ENCODE data around the gene PEX14. TPM values are rescaled to one million over a fixed set of nuclear protein-coding genes. Genes with fewer than 3 reads are reported as not detected.

PEX14 gene
- polyA plus RNA-seq, 1 donor from 2014 or later = 13.5 TPM

DNA sequence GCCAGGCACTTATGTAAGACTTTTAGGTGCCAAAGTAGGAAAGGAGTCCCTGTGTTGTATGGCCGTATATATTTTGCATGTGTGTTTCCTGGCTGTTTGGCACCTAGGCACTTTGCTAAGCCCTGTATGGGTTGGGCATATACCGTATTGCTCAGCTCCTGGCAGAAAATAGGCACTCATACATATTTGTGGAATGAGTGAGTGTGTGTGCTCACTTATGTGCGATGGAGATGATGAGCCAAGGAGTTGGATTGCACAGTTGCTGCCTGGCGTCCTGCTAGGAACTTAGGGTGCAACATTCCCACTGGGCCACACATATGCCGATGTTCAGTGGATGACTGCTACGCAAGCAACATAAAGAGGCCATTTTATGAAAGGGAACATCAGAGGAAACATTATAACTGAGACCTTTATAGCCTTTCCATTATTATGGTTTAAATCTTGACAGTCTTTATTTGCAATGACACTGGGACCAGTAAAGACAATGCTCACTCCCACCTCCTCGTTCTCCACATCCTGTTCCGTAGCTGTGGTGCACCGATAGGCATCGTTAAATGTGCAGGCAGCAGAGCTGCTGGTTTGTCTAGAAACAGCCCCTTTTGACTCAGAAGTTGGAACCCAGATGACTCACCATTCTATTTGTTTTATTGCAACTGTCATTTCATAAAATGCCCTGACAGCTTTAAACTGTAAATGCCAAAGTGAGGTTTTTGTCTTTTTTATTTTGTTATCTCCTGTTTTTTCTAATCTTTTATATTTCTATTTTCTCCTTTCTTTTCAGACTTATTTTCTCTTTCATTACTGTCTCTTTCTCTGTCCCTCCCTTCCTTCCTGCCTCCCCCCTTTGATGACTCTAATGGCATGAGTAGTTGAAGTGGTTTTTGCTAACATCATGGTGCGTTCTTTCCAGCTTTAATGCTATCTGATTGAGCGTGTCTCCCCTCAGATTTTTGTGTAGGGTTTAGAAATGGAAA lies 36.1 kb downstream of the PEX14 start:
- Histone ChIP-seq H3K9me3 (ENCODE audit: low read length) (no peaks in the 10 kb centered on the region), H3K9me2 (ENCODE audit: insufficient read depth, low read length) (no peaks in the 10 kb centered on the region), H4K20me1 (ENCODE audit: insufficient read depth) (no peaks in the 10 kb centered on the region), H3K79me2 (replicated peaks; ENCODE audit: insufficient read depth, low read length) (peaks cover 9% of the 10 kb centered on the region), H3K36me3 (ENCODE audit: insufficient read depth, low read length) (no peaks in the 10 kb centered on the region), H2AFZ (ENCODE audit: low read depth, low read length) (no peak overlapping the region), H3K27me3 (ENCODE audit: insufficient read depth, low read depth, low read length) (no peaks in the 10 kb centered on the region), H3K4me2 (ENCODE audit: low read length) (no peak overlapping the region), H3F3A (ENCODE audit: insufficient read depth, low read length, poor library complexity, severe bottlenecking) (peaks cover 5% of the 10 kb centered on the region), H3K4me3 (ENCODE audit: low read length) (no peak overlapping the region), H3K27ac (ENCODE audit: low read length) (no peak overlapping the region), H3K9ac (ENCODE audit: low read length) (no peak overlapping the region)
- TF ChIP-seq POLR2AphosphoS5 (IDR thresholded peaks at IDR 0.05) = no peak

DNA sequence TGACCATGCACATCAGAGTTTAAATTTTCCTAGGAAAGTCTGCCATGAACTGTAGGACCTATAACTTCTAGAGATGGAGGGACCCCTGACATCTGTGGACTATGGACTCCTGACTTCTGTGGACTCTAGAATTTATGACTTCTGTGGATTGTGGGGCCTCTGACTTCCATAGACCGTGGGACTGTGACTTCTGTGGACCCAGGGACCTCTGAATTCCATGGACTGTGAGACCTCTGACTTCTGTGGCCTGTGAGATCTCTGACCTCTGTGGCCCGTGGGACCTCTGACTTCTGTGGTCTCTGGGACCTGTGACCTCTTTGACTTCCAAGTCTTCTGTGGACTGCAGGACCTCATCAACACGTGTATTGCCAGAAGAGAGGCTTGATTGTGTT lies 36.7 kb downstream of the PEX14 start:
- H3K9me2 ChIP-seq (ENCODE audit: insufficient read depth, low read length) = no peaks in the 10 kb centered on the region
- peaks cover 9% of the 10 kb centered on the region for H3K79me2 ChIP-seq (replicated peaks; ENCODE audit: insufficient read depth, low read length)
- no peaks in the 10 kb centered on the region for H4K20me1 ChIP-seq (ENCODE audit: insufficient read depth)
- no peaks in the 10 kb centered on the region for H3K27me3 ChIP-seq (ENCODE audit: insufficient read depth, low read depth, low read length)
- no peak overlapping the region for H2AFZ ChIP-seq (ENCODE audit: low read depth, low read length)
- no peak for TF ChIP-seq EZH2 (IDR thresholded peaks at IDR 0.05; ENCODE audit: borderline replicate concordance, insufficient read depth, low read length, poor library complexity, severe bottlenecking)
- no peak for TF ChIP-seq MXI1 (conservative IDR thresholded peaks at IDR 0.05; ENCODE audit: poor library complexity, severe bottlenecking)
- no peak for TF ChIP-seq SMC3 (conservative IDR thresholded peaks at IDR 0.05; ENCODE audit: poor library complexity)
- TF ChIP-seq TAF1 (IDR thresholded peaks at IDR 0.05; ENCODE audit: low read depth) = no peak
- TF ChIP-seq, protein P1, sequence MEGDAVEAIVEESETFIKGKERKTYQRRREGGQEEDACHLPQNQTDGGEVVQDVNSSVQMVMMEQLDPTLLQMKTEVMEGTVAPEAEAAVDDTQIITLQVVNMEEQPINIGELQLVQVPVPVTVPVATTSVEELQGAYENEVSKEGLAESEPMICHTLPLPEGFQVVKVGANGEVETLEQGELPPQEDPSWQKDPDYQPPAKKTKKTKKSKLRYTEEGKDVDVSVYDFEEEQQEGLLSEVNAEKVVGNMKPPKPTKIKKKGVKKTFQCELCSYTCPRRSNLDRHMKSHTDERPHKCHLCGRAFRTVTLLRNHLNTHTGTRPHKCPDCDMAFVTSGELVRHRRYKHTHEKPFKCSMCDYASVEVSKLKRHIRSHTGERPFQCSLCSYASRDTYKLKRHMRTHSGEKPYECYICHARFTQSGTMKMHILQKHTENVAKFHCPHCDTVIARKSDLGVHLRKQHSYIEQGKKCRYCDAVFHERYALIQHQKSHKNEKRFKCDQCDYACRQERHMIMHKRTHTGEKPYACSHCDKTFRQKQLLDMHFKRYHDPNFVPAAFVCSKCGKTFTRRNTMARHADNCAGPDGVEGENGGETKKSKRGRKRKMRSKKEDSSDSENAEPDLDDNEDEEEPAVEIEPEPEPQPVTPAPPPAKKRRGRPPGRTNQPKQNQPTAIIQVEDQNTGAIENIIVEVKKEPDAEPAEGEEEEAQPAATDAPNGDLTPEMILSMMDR (IDR thresholded peaks at IDR 0.05; ENCODE audit: poor library complexity, severe bottlenecking) = no peak
- TF ChIP-seq, protein P2, sequence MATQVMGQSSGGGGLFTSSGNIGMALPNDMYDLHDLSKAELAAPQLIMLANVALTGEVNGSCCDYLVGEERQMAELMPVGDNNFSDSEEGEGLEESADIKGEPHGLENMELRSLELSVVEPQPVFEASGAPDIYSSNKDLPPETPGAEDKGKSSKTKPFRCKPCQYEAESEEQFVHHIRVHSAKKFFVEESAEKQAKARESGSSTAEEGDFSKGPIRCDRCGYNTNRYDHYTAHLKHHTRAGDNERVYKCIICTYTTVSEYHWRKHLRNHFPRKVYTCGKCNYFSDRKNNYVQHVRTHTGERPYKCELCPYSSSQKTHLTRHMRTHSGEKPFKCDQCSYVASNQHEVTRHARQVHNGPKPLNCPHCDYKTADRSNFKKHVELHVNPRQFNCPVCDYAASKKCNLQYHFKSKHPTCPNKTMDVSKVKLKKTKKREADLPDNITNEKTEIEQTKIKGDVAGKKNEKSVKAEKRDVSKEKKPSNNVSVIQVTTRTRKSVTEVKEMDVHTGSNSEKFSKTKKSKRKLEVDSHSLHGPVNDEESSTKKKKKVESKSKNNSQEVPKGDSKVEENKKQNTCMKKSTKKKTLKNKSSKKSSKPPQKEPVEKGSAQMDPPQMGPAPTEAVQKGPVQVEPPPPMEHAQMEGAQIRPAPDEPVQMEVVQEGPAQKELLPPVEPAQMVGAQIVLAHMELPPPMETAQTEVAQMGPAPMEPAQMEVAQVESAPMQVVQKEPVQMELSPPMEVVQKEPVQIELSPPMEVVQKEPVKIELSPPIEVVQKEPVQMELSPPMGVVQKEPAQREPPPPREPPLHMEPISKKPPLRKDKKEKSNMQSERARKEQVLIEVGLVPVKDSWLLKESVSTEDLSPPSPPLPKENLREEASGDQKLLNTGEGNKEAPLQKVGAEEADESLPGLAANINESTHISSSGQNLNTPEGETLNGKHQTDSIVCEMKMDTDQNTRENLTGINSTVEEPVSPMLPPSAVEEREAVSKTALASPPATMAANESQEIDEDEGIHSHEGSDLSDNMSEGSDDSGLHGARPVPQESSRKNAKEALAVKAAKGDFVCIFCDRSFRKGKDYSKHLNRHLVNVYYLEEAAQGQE (IDR thresholded peaks at IDR 0.05; ENCODE audit: borderline replicate concordance) = no peak
- no peak for TF ChIP-seq EP300 (conservative IDR thresholded peaks at IDR 0.05; ENCODE audit: poor library complexity, severe bottlenecking)
- TF ChIP-seq POLR2AphosphoS5 (IDR thresholded peaks at IDR 0.05) = no peak
- no peak for TF ChIP-seq RAD21 (conservative IDR thresholded peaks at IDR 0.05)
- no peaks in the 10 kb centered on the region for H3K36me3 ChIP-seq (ENCODE audit: insufficient read depth, low read length)
- no peaks in the 10 kb centered on the region for H3K9me3 ChIP-seq (ENCODE audit: low read length)
- H3F3A ChIP-seq (ENCODE audit: insufficient read depth, low read length, poor library complexity, severe bottlenecking) = peaks cover 5% of the 10 kb centered on the region
- no peak overlapping the region for H3K9ac ChIP-seq (ENCODE audit: low read length)
- no peak overlapping the region for H3K27ac ChIP-seq (ENCODE audit: low read length)
- H3K4me3 ChIP-seq (ENCODE audit: low read length) = no peak overlapping the region
- no peak overlapping the region for H3K4me2 ChIP-seq (ENCODE audit: low read length)
